Panc1 (cell line): ENCODE data around the gene SH3BP1. TPM values are rescaled to one million over a fixed set of nuclear protein-coding genes. Genes with fewer than 3 reads are reported as not detected.
"Not testable (repeated sequence)": the region's sequence is repeated elsewhere in the genome, so short reads cannot be mapped to it uniquely, and the experiment has no call there.

Experiments
- ATAC-seq: fragments of 200-7000 bp; cut with Tn5 transposase; 2 replicates; pipeline ENCODE4 v1.9.1; 2020; ENCODE audit warnings: mild to moderate bottlenecking, moderate library complexity
- BruUV-seq: library from RNA; stranded (reverse); fragments of 400-500 nt; replicated peaks from 2 replicates; lab custom pipeline; 2021; lab: Mats Ljungman, UMichigan
- CTCF ChIA-PET: fragments of 300-600 bp; sonication (Branson Sonifier 250); formaldehyde crosslinking; loops from one replicate; lab custom pipeline; 2022; ENCODE audit warnings: antibody characterized with exemption; lab: Charles Lee
- POLR2A ChIA-PET: fragments of 300-600 bp; sonication (Branson Sonifier 250); formaldehyde crosslinking; loops from one replicate; lab custom pipeline; 2022; ENCODE audit warnings: antibody characterized with exemption; lab: Charles Lee
- DNase-seq: peaks from one replicate; pipeline ENCODE4 v3.0.0-alpha.2; 2010; ENCODE audit warnings: low read depth, low spot score
- H3K27ac ChIP-seq: 2 replicates; pipeline ENCODE4 v1.5.1; 2011; ENCODE audit warnings: mild to moderate bottlenecking, low read length, inconsistent platforms
- H3K27me3 ChIP-seq: fragments of 200-500 bp; sonication (Bioruptor generic); 2 replicates; pipeline ENCODE4 v1.6.0; 2014; ENCODE audit warnings: low read length, inconsistent platforms; ENCODE audit not compliant: control insufficient read depth, insufficient read depth
- H3K36me3 ChIP-seq: fragments of 200-500 bp; sonication (Bioruptor generic); 2 replicates; pipeline ENCODE4 v1.5.1; 2014; ENCODE audit warnings: inconsistent platforms, mild to moderate bottlenecking, low read length, moderate library complexity; ENCODE audit not compliant: control insufficient read depth, insufficient read depth
- H3K4me1 ChIP-seq: 2 replicates; pipeline ENCODE4 v1.5.1; 2011; ENCODE audit warnings: inconsistent platforms, mild to moderate bottlenecking, low read length, moderate library complexity; ENCODE audit not compliant: control insufficient read depth, insufficient read depth
- H3K4me3 ChIP-seq, 2 experiments: 2 replicates each; pipeline ENCODE4 v1.5.1; 2011 to 2012; ENCODE audit warnings: low read depth in 2 of 2, low read length in 2 of 2, mild to moderate bottlenecking in 2 of 2, inconsistent platforms in 1 of 2, moderate library complexity in 1 of 2
- H3K9me3 ChIP-seq: fragments of 200-500 bp; sonication (Bioruptor generic); 2 replicates; pipeline ENCODE4 v1.5.1; 2014; ENCODE audit warnings: low read depth, mild to moderate bottlenecking, inconsistent platforms, low read length, moderate library complexity; ENCODE audit not compliant: control insufficient read depth, insufficient read depth
- POLR2AphosphoS5 ChIP-seq: IDR thresholded peaks from 2 replicates; pipeline ENCODE4 v1.6.1; 2012; ENCODE audit warnings: mild to moderate bottlenecking, low read depth, low read length, moderate library complexity
- REST ChIP-seq, 2 experiments: IDR thresholded peaks; 2 replicates each; pipeline ENCODE4 v1.6.1; 2011 to 2012; ENCODE audit warnings: low read depth in 2 of 2, control low read depth in 1 of 2, low read length in 1 of 2, mild to moderate bottlenecking in 1 of 2, moderate library complexity in 1 of 2; ENCODE audit not compliant: insufficient read depth in 1 of 2
- SIN3A ChIP-seq: IDR thresholded peaks from 2 replicates; pipeline ENCODE4 v1.6.1; 2012; ENCODE audit warnings: low read depth, mild to moderate bottlenecking, low read length, moderate library complexity, borderline replicate concordance; ENCODE audit not compliant: insufficient read depth
- TCF7L2 ChIP-seq: IDR thresholded peaks from 2 replicates; pipeline ENCODE4 v1.6.1; 2011; ENCODE audit warnings: mild to moderate bottlenecking, low read depth, low read length, inconsistent platforms
- in situ Hi-C: cut with HindIII; loops from 2 replicates; pipeline ENCODE4 v1.10.0; 2016; ENCODE audit warnings: low sequenced_read_pairs, low pct_unique_long_range_greater_than_20kb
- intact Hi-C: fragments of 100-400 bp; cut with micrococcal nuclease; formaldehyde crosslinking; loops from one replicate; pipeline ENCODE4 v1.10.0; 2022; ENCODE audit not compliant: unreplicated experiment
- total RNA-seq: library from RNA; stranded (reverse); gene quantifications from one replicate; pipeline ENCODE4 v1.2.1, GENCODE V29; 2021; ENCODE audit not compliant: unreplicated experiment
- TF ChIP-seq, protein P1 (sequence below): fragments of 450-650 bp; IDR thresholded peaks from 2 replicates; pipeline ENCODE4 v1.5.1; 2017; ENCODE audit warnings: mild to moderate bottlenecking

The SH3BP1 gene
- total RNA-seq, 1 experiment from 2014 or later: 6.8 TPM

- TF ChIP-seq POLR2AphosphoS5 (no peak), REST (IDR thresholded peaks at IDR 0.05; ENCODE audit: insufficient read depth in 1 of 2, low read depth in 2 of 2, low read length in 1 of 2) (no peak), SIN3A (no peak), TCF7L2 (no peak)
- TF ChIP-seq, protein P1, sequence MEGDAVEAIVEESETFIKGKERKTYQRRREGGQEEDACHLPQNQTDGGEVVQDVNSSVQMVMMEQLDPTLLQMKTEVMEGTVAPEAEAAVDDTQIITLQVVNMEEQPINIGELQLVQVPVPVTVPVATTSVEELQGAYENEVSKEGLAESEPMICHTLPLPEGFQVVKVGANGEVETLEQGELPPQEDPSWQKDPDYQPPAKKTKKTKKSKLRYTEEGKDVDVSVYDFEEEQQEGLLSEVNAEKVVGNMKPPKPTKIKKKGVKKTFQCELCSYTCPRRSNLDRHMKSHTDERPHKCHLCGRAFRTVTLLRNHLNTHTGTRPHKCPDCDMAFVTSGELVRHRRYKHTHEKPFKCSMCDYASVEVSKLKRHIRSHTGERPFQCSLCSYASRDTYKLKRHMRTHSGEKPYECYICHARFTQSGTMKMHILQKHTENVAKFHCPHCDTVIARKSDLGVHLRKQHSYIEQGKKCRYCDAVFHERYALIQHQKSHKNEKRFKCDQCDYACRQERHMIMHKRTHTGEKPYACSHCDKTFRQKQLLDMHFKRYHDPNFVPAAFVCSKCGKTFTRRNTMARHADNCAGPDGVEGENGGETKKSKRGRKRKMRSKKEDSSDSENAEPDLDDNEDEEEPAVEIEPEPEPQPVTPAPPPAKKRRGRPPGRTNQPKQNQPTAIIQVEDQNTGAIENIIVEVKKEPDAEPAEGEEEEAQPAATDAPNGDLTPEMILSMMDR: no peak
- intact Hi-C loops (no loop called here), in situ Hi-C loops (no loop called here)
- no peak for DNase-seq
- ChIA-PET CTCF (interaction anchor here (1.0 kb wide), 1 partner anchor 9 kb away, joined by 3 read pairs; no protein-coding TSS in a partner anchor), POLR2A (no interaction called here)
- H3K4me3 ChIP-seq: no peak overlapping the region
- H3K27ac ChIP-seq: no peak overlapping the region
- BruUV-seq: no TSS peak
- no peaks in the 10 kb centered on the region for H3K36me3 ChIP-seq
- H3K9me3 ChIP-seq: no peaks in the 10 kb centered on the region
- no peak for ATAC-seq
- H3K4me1 ChIP-seq: no peaks in the 10 kb centered on the region
- no peaks in the 10 kb centered on the region for H3K27me3 ChIP-seq
Measured at GRCh38 chr22:37601540-37602442, 37.7 kb upstream of the SH3BP1 start.

DNA sequence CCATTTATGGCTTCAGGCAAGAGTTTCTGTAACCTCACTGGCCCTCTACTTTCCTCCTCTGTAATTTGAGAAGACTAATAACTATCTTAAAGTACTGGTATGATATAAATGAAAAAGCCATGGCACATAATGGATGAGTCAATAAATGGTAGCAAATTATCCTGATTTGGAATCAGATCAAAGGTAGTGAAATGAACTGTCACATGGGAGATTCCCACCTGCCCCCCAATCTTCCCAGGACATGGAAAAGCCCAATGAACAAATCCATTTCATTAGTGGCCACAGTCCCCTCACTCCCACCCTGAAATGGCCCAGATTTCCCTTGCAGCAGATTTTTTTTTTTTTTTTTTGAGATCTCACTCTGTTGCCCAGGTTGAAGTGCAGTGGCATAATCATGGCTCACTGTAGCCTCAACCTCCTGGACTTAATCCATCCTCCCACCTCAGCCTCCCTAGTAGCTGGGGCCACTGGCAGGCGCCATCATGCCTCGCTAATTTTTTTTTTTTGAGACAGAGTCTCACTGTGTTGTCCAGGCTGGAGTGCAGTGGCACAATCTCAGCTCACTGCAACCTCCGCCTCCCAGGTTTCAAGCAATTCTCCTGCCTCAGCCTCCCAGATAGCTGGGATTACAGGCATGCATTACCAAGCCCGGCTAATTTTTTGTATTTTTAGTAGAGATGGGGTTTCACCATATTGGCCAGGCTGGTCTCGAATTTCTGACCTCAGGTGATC, 36.8 kb upstream of the SH3BP1 start:
- H3K4me1 ChIP-seq, H3K27me3 ChIP-seq, H3K36me3 ChIP-seq, H3K27ac ChIP-seq, DNase-seq, intact Hi-C loops, BruUV-seq, H3K4me3 ChIP-seq, H3K9me3 ChIP-seq, ATAC-seq, in situ Hi-C loops, POLR2A ChIA-PET: not testable (repeated sequence)
- CTCF ChIA-PET: interaction anchor here (1.0 kb wide), 1 partner anchor 10 kb away, joined by 3 read pairs; no protein-coding TSS in a partner anchor
